Colonic mucosa (tissue), 4 donors: ENCODE results near the gene PHF12. TPM values are rescaled to one million over a fixed set of nuclear protein-coding genes. Genes with fewer than 3 reads are reported as not detected.

Source experiments
- DNase-seq: peaks from one replicate; pipeline ENCODE4 v3.0.0-alpha.2; 2020
- H3K27ac ChIP-seq: fragments of 200-600 bp; one replicate; pipeline ENCODE4 v1.8.0; 2021
- H3K27me3 ChIP-seq: fragments of 200-600 bp; one replicate; pipeline ENCODE4 v1.8.0; 2021
- H3K36me3 ChIP-seq: fragments of 200-600 bp; one replicate; pipeline ENCODE4 v1.8.0; 2021
- H3K4me1 ChIP-seq: fragments of 200-600 bp; one replicate; pipeline ENCODE4 v1.8.0; 2021; ENCODE audit warnings: mild to moderate bottlenecking
- H3K4me3 ChIP-seq: fragments of 200-600 bp; one replicate; pipeline ENCODE4 v1.8.0; 2021
- H3K9ac ChIP-seq, 2 donors: one replicate each; pipeline ENCODE4 v1.7.0; 2013; ENCODE audit warnings: control low read depth in 2 of 2, low read depth in 2 of 2, low read length in 2 of 2
- H3K9me3 ChIP-seq: fragments of 200-600 bp; one replicate; pipeline ENCODE4 v1.8.0; 2021
- intact Hi-C: fragments of 100-400 bp; cut with DNase I; formaldehyde crosslinking; loops from one replicate; pipeline ENCODE4 v1.14.1; 2022
- total RNA-seq, 2 donors: library from RNA; stranded (reverse); fragmentation: NEBNext Ultra II Directional in 1 of 2; extraction: Animal tissue kit (Norgen Biotek cat#: 25700) in 1 of 2; gene quantifications; one replicate each; pipeline ENCODE4 v1.2.1, GENCODE V29; 2021
- TF ChIP-seq, protein P1 (sequence below): fragments of 200-600 bp; IDR thresholded peaks from one replicate; pipeline ENCODE4 v1.8.0; 2022; ENCODE audit warnings: antibody characterized with exemption, mild to moderate bottlenecking
- donor health status: healthy.
- donor health status: DM: no; HTN: no; CAD: no.
- donor health status: DM: no; HTN: no; CAD: no.

Gene PHF12
- total RNA-seq, 2 donors from 2014 or later, result 37.7 to 42.2 TPM

DNA sequence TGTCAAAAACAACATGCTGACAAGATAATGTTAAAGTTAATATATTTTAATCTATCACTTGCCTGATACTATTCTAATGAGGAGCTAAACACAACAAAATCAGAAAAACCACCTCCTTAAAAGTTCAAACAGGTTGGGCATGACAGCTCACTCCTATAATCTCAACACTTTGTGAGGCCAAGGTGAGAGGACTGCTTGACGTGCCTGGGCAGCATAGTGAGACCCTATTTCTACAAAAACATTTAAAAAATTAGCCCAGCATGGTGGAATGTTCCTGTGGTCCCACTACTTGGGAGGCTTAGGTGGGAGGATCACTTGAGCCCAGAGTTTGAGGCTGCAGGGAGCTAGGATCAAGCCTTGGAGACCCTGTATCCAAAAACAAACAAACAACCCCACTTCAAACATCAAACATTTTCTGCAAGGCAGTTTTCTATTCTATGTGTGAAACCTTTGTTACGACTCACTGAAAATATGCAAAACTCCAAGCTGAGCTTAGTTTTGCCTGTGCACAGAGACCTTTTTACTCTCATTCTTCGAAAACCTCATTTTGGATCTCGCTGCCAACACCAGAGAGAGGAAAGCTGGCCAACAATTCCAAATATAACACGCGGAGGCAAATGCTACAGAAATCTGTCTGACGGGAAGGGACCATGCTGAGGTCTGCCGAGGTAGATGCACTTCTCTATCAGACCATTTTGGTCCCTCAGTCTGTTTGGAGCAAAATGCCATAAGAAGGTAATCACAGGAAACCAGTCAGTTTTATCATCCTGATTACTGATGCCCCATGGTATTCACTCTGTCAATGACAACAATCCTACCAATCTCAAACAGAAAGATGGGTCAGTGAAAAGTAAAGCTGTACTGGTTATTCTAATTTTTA is 6.2 kb downstream of the PHF12 start:
- intact Hi-C loops, result no loop called here
- H3K4me1 ChIP-seq, result no peaks in the 10 kb centered on the region
- H3K9ac ChIP-seq, result peak overlapping the region in 1 of 2 donors; percentile 23

GRCh38 chr17:28944343-28944742 is 7.0 kb downstream of the PHF12 start:
- Histone ChIP-seq H3K27ac (no peak overlapping the region), H3K9me3 (no peaks in the 10 kb centered on the region), H3K36me3 (no peaks in the 10 kb centered on the region), H3K4me1 (no peaks in the 10 kb centered on the region), H3K9ac (no peak overlapping the region), H3K27me3 (no peaks in the 10 kb centered on the region), H3K4me3 (no peak overlapping the region)
- TF ChIP-seq, protein P1, sequence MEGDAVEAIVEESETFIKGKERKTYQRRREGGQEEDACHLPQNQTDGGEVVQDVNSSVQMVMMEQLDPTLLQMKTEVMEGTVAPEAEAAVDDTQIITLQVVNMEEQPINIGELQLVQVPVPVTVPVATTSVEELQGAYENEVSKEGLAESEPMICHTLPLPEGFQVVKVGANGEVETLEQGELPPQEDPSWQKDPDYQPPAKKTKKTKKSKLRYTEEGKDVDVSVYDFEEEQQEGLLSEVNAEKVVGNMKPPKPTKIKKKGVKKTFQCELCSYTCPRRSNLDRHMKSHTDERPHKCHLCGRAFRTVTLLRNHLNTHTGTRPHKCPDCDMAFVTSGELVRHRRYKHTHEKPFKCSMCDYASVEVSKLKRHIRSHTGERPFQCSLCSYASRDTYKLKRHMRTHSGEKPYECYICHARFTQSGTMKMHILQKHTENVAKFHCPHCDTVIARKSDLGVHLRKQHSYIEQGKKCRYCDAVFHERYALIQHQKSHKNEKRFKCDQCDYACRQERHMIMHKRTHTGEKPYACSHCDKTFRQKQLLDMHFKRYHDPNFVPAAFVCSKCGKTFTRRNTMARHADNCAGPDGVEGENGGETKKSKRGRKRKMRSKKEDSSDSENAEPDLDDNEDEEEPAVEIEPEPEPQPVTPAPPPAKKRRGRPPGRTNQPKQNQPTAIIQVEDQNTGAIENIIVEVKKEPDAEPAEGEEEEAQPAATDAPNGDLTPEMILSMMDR, result no peak
- no peak for DNase-seq
- intact Hi-C loops, result no loop called here

More for the DNA sequence above, 6.2 kb downstream of the PHF12 start:
- Histone ChIP-seq H3K4me3 (no peak overlapping the region), H3K27me3 (no peaks in the 10 kb centered on the region), H3K9me3 (no peaks in the 10 kb centered on the region), H3K27ac (no peak overlapping the region), H3K36me3 (no peaks in the 10 kb centered on the region)
- TF ChIP-seq, protein P1, result no peak
- no peak for DNase-seq

GRCh38 chr17:28942925-28943324 is 8.4 kb downstream of the PHF12 start:
- Histone ChIP-seq H3K4me1 (no peaks in the 10 kb centered on the region), H3K9me3 (no peaks in the 10 kb centered on the region)
- intact Hi-C loops, result no loop called here

GRCh38 chr17:28941251-28941650 is 10.1 kb downstream of the PHF12 start:
- no peak for DNase-seq
- no peaks in the 10 kb centered on the region for H3K9me3 ChIP-seq
- intact Hi-C loops, result no loop called here
- H3K27me3 ChIP-seq, result no peaks in the 10 kb centered on the region
- H3K27ac ChIP-seq, result no peak overlapping the region
- no peaks in the 10 kb centered on the region for H3K36me3 ChIP-seq
- TF ChIP-seq, protein P1, result no peak
- H3K9ac ChIP-seq, result no peak overlapping the region
- no peaks in the 10 kb centered on the region for H3K4me1 ChIP-seq
- no peak overlapping the region for H3K4me3 ChIP-seq

More at GRCh38 chr17:28942925-28943324, 8.4 kb downstream of the PHF12 start:
- H3K27me3 ChIP-seq, result no peaks in the 10 kb centered on the region
- H3K36me3 ChIP-seq, result no peaks in the 10 kb centered on the region
- H3K9ac ChIP-seq, result no peak overlapping the region
- H3K27ac ChIP-seq, result no peak overlapping the region
- TF ChIP-seq, protein P1, result no peak
- H3K4me3 ChIP-seq, result no peak overlapping the region
- DNase-seq, result no peak

DNA sequence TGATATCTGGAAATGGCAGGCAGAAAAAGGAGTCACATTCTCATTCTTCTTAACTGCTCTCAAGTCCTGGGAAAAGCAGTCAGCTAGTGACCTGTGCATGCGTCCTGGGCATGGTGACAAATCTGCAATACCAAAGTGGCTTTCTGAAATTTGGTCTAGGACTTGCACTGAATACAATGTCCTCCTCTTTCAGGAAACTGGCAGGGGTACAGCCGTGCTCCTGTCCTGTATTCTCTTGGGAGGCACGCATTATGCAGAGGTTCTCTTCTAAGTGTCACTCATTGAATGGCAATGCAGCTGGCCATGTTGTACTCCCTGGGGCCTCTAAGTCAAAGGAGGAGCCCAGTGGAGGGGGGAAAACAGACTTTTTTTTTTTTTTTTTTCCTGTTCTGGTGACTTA is 10.6 kb downstream of the PHF12 start:
- TF ChIP-seq, protein P1, result no peak
- Histone ChIP-seq H3K9me3 (no peaks in the 10 kb centered on the region), H3K27me3 (no peaks in the 10 kb centered on the region), H3K4me3 (no peak overlapping the region), H3K9ac (no peak overlapping the region), H3K4me1 (no peaks in the 10 kb centered on the region), H3K36me3 (no peaks in the 10 kb centered on the region), H3K27ac (no peak overlapping the region)
- DNase-seq, result no peak
- intact Hi-C loops, result no loop called here
